Liver (tissue), 9 donors: ENCODE results near the gene GHRL. TPM values are rescaled to one million over a fixed set of nuclear protein-coding genes. Genes with fewer than 3 reads are reported as not detected.

Experiments used
- DNase-seq: peaks from one replicate; pipeline ENCODE4 v3.0.0-alpha.2; 2017; ENCODE audit warnings: low spot score
- H3K27ac ChIP-seq, 2 donors: one replicate each; pipeline ENCODE4 v1.7.0; 2013; ENCODE audit warnings: inconsistent platforms in 2 of 2, low read length in 2 of 2, control low read depth in 1 of 2, low read depth in 1 of 2, mild to moderate bottlenecking in 1 of 2
- H3K27me3 ChIP-seq, 4 donors: one replicate each; pipeline versions ENCODE4 v1.6.1 to v1.7.0; 2013; ENCODE audit warnings: low read length in 3 of 4, inconsistent platforms in 1 of 4, mild to moderate bottlenecking in 1 of 4, moderate library complexity in 1 of 4; ENCODE audit not compliant: control insufficient read depth in 4 of 4, insufficient read depth in 4 of 4
- H3K36me3 ChIP-seq, 4 donors: one replicate each; pipeline versions ENCODE4 v1.6.1 to v1.7.0; 2013; ENCODE audit warnings: low read length in 3 of 4, mild to moderate bottlenecking in 3 of 4, low read depth in 1 of 4, moderate library complexity in 1 of 4; ENCODE audit not compliant: control insufficient read depth in 4 of 4, insufficient read depth in 3 of 4
- H3K4me1 ChIP-seq, 4 donors: one replicate each; pipeline versions ENCODE4 v1.6.1 to v1.7.0; 2013; ENCODE audit warnings: low read length in 3 of 4, mild to moderate bottlenecking in 3 of 4, moderate library complexity in 1 of 4; ENCODE audit not compliant: control insufficient read depth in 4 of 4, insufficient read depth in 4 of 4
- H3K4me3 ChIP-seq, 3 donors: one replicate each; pipeline versions ENCODE4 v1.6.1 to v1.7.0; 2013; ENCODE audit warnings: low read length in 3 of 3, control low read depth in 1 of 3, low read depth in 1 of 3, mild to moderate bottlenecking in 1 of 3
- H3K9ac ChIP-seq, 2 donors: one replicate each; pipeline ENCODE4 v1.7.0; 2013; ENCODE audit warnings: low read length in 2 of 2, mild to moderate bottlenecking in 2 of 2, moderate library complexity in 2 of 2, control low read depth in 1 of 2, low read depth in 1 of 2
- H3K9me3 ChIP-seq, 4 donors: one replicate each; pipeline versions ENCODE4 v1.6.1 to v1.7.0; 2013; ENCODE audit warnings: low read length in 3 of 4; ENCODE audit not compliant: control insufficient read depth in 4 of 4
- ATF3 ChIP-seq: IDR thresholded peaks from 2 replicates; pipeline ENCODE4 v1.6.1; 2016; ENCODE audit warnings: antibody characterized with exemption
- EGR1 ChIP-seq, 2 donors: IDR thresholded peaks; 2 replicates each; pipeline ENCODE4 v1.6.1; 2016 to 2018; ENCODE audit warnings: antibody characterized with exemption in 2 of 2, low read depth in 2 of 2
- FOXA1 ChIP-seq: IDR thresholded peaks from 2 replicates; pipeline ENCODE4 v1.6.1; 2016; ENCODE audit warnings: antibody characterized with exemption
- GABPA ChIP-seq, 2 donors: IDR thresholded peaks in 1 of 2; conservative IDR thresholded peaks in 1 of 2; 2 replicates each; pipeline ENCODE4 v1.6.1; 2016; ENCODE audit warnings: antibody characterized with exemption in 2 of 2, mild to moderate bottlenecking in 1 of 2, moderate library complexity in 1 of 2
- HNF4A ChIP-seq, 2 donors: conservative IDR thresholded peaks; 2 replicates each; pipeline ENCODE4 v1.6.1; 2016; ENCODE audit warnings: antibody characterized with exemption in 2 of 2, mild to moderate bottlenecking in 2 of 2
- JUND ChIP-seq, 2 donors: IDR thresholded peaks; 2 replicates each; pipeline ENCODE4 v1.6.1; 2016; ENCODE audit warnings: antibody characterized with exemption in 2 of 2
- MAX ChIP-seq: IDR thresholded peaks from 2 replicates; pipeline ENCODE4 v1.6.1; 2016; ENCODE audit warnings: antibody characterized with exemption
- RAD21 ChIP-seq, 2 donors: IDR thresholded peaks; 2 replicates each; pipeline ENCODE4 v1.6.1; 2016; ENCODE audit warnings: antibody characterized with exemption in 2 of 2, mild to moderate bottlenecking in 2 of 2
- RXRA ChIP-seq, 2 donors: IDR thresholded peaks; 2 replicates each; pipeline ENCODE4 v1.6.1; 2017 to 2018; ENCODE audit warnings: antibody characterized with exemption in 2 of 2, mild to moderate bottlenecking in 1 of 2
- SP1 ChIP-seq: IDR thresholded peaks from 2 replicates; pipeline ENCODE4 v1.6.1; 2018; ENCODE audit warnings: antibody characterized with exemption, mild to moderate bottlenecking
- TAF1 ChIP-seq: conservative IDR thresholded peaks from 2 replicates; pipeline ENCODE4 v1.6.1; 2016; ENCODE audit warnings: antibody characterized with exemption, mild to moderate bottlenecking
- YY1 ChIP-seq: IDR thresholded peaks from 2 replicates; pipeline ENCODE4 v1.6.1; 2016; ENCODE audit warnings: antibody characterized with exemption, mild to moderate bottlenecking
- ZBTB33 ChIP-seq: IDR thresholded peaks from 2 replicates; pipeline ENCODE4 v1.6.1; 2016; ENCODE audit warnings: antibody characterized with exemption
- WGBS: extraction: QIAGEN DNeasy Blood & Tissue Kit; methylation state at CpG from one replicate; pipeline ENCODE4 v1.1.7; 2013; 5-methylcytosine and 5-hydroxymethylcytosine counted together
- polyA plus RNA-seq, 2 donors: library from polyadenylated mRNA; stranded (reverse) in 1 of 2; unstranded in 1 of 2; fragments of 200-250 nt in 1 of 2; fragments of >200 nt in 1 of 2; fragmentation: Nextera tagmentation in 1 of 2; extraction: Ambion mirVana in 1 of 2; gene quantifications; one replicate each; pipeline versions ENCODE4 v1.2.1 to v1.2.3, GENCODE V29; 2013 to 2015
- total RNA-seq, 2 donors: library from RNA; depleted of rRNA; stranded (reverse); fragments of >200 nt; gene quantifications; one replicate each; pipeline ENCODE4 v1.2.3, GENCODE V29; 2014
- donor health status: healthy.
- donor health status: healthy.
- donor health status: healthy.
- donor health status: healthy.
- donor health status: healthy.

The GHRL gene
- total and polyA plus RNA-seq, 4 donors, result 0.08 to 1.3 (median 0.27) TPM

GRCh38 chr3:10338164-10338470 lies 45.4 kb upstream of the GHRL start:
- no peak for DNase-seq

GRCh38 chr3:10337323-10338163 lies 44.8 kb upstream of the GHRL start:
- no peak overlapping the region for H3K4me3 ChIP-seq
- no peaks in the 10 kb centered on the region for H3K4me1 ChIP-seq
- no peak for TF ChIP-seq SP1
- no peak for TF ChIP-seq TAF1
- no peak for TF ChIP-seq ATF3
- TF ChIP-seq GABPA (IDR thresholded peaks at IDR 0.05 in 1 of 2, conservative IDR thresholded peaks at IDR 0.05 in 1 of 2), result no peak
- TF ChIP-seq ZBTB33, result no peak
- TF ChIP-seq RAD21 (IDR thresholded peaks at IDR 0.05), result no peak
- no peak for TF ChIP-seq FOXA1
- TF ChIP-seq JUND (IDR thresholded peaks at IDR 0.05), result no peak
- TF ChIP-seq MAX, result no peak
- WGBS, result 83% methylated on average over 20 of the region's 20 CpGs
- no peak overlapping the region for H3K9ac ChIP-seq
- DNase-seq, result no peak
- H3K27me3 ChIP-seq, result no peaks in the 10 kb centered on the region
- H3K9me3 ChIP-seq, result no peaks in the 10 kb centered on the region
- peaks cover 12 to 83% (median 33%) of the 10 kb centered on the region in 4 donors for H3K36me3 ChIP-seq
- H3K27ac ChIP-seq, result no peak overlapping the region

More at GRCh38 chr3:10338164-10338470, 45.4 kb upstream of the GHRL start:
- no peak overlapping the region for H3K9ac ChIP-seq
- no peak for TF ChIP-seq EGR1 (IDR thresholded peaks at IDR 0.05; ENCODE audit: low read depth in 2 of 2)
- no peak for TF ChIP-seq SP1
- TF ChIP-seq HNF4A (conservative IDR thresholded peaks at IDR 0.05), result no peak
- no peak for TF ChIP-seq MAX
- no peak for TF ChIP-seq RAD21 (IDR thresholded peaks at IDR 0.05)
- TF ChIP-seq ATF3, result no peak
- no peak for TF ChIP-seq ZBTB33
- no peak for TF ChIP-seq YY1
- no peak for TF ChIP-seq FOXA1
- no peak for TF ChIP-seq RXRA (IDR thresholded peaks at IDR 0.05)
- H3K27ac ChIP-seq, result no peak overlapping the region
- 96% methylated on average over 16 of the region's 16 CpGs for WGBS
- no peaks in the 10 kb centered on the region for H3K27me3 ChIP-seq
- H3K4me3 ChIP-seq, result no peak overlapping the region
- H3K36me3 ChIP-seq, result peaks cover 13 to 83% (median 34%) of the 10 kb centered on the region in 4 donors
- no peaks in the 10 kb centered on the region for H3K4me1 ChIP-seq
- H3K9me3 ChIP-seq, result no peaks in the 10 kb centered on the region
